GM12892 (cell line): Measurements from ENCODE around the gene SCUBE3.

Experiments used
- POLR2A ChIP-seq: IDR thresholded peaks from 2 replicates; pipeline ENCODE4 v1.6.1; 2011; ENCODE audit warnings: low read depth, low read length, control low read depth
- TAF1 ChIP-seq: IDR thresholded peaks from 2 replicates; pipeline ENCODE4 v1.6.1; 2011; ENCODE audit warnings: low read depth, mild to moderate bottlenecking, control low read depth, low read length, borderline replicate concordance

DNA sequence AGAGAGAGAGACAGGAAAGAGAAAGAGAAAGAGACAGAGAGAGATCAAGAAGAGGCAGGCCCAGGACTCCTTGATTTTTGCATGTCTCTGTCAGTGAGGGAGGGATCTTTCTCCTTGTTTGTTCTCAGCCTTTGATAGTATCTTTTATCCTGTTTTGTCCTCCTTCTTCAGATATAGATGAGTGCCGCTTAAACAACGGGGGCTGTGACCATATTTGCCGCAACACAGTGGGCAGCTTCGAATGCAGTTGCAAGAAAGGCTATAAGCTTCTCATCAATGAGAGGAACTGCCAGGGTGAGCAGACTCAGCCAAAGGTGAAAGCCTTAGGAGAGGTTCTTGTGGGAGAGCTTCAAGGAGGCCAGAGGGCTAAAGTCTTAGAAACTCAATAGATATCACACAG is 25.8 kb downstream of the SCUBE3 start:
- TF ChIP-seq POLR2A (no peak), TAF1 (no peak)
